DMS53 treated with DMSO at 0.1 percent for 48 hours (cell line): ENCODE measurements around the gene XDH.

Experiments
- DNase-seq: peaks from one replicate; lab custom pipeline; 2025; ENCODE audit not compliant: unreplicated experiment; lab: John Stamatoyannopoulos, UW

The XDH gene

GRCh38 chr2:31404302-31404701 lies 10.2 kb downstream of the XDH start:
- DNase-seq, result no peak

GRCh38 chr2:31402388-31402787 lies 12.2 kb downstream of the XDH start:
- no peak for DNase-seq

GRCh38 chr2:31401580-31401979 lies 13.0 kb downstream of the XDH start:
- no peak for DNase-seq

GRCh38 chr2:31398881-31399280 lies 15.7 kb downstream of the XDH start:
- no peak for DNase-seq

- DNase-seq, result no peak
These were observed 17.4 kb downstream of the XDH start for GRCh38 chr2:31397094-31397493.

GRCh38 chr2:31390324-31390723 lies 24.2 kb downstream of the XDH start:
- DNase-seq, result no peak

- DNase-seq, result no peak
These were observed 25.8 kb downstream of the XDH start for GRCh38 chr2:31388736-31389135.

GRCh38 chr2:31387850-31388249 lies 26.7 kb downstream of the XDH start:
- no peak for DNase-seq

- no peak for DNase-seq
These were observed 27.9 kb downstream of the XDH start for GRCh38 chr2:31386648-31387047.

GRCh38 chr2:31386172-31386571 lies 28.4 kb downstream of the XDH start:
- DNase-seq, result no peak

GRCh38 chr2:31384771-31385276 lies 29.7 kb downstream of the XDH start:
- DNase-seq, result no peak

- no peak for DNase-seq
These were observed 30.2 kb downstream of the XDH start for GRCh38 chr2:31384351-31384750.

GRCh38 chr2:31383471-31384153 lies 30.9 kb downstream of the XDH start:
- DNase-seq, result no peak

GRCh38 chr2:31382452-31383120 lies 32.0 kb downstream of the XDH start:
- DNase-seq, result no peak

- no peak for DNase-seq
These were observed 32.9 kb downstream of the XDH start for GRCh38 chr2:31381601-31382000.

- no peak for DNase-seq
These were observed 34.3 kb downstream of the XDH start for GRCh38 chr2:31380243-31380642.

- DNase-seq, result no peak
These were observed 34.8 kb downstream of the XDH start for GRCh38 chr2:31379747-31380146.

GRCh38 chr2:31378791-31379501 lies 35.6 kb downstream of the XDH start:
- DNase-seq, result no peak

GRCh38 chr2:31378389-31378788 lies 36.2 kb downstream of the XDH start:
- DNase-seq, result no peak

- no peak for DNase-seq
These were observed 41.4 kb downstream of the XDH start for GRCh38 chr2:31373127-31373526.

GRCh38 chr2:31372097-31372496 lies 42.4 kb downstream of the XDH start:
- DNase-seq, result no peak

- DNase-seq, result no peak
These were observed 42.9 kb downstream of the XDH start for GRCh38 chr2:31371691-31372090.
